ENCODE data around the gene VPS18. TPM values are rescaled to one million over a fixed set of nuclear protein-coding genes. Genes with fewer than 3 reads are reported as not detected.

VPS18 gene
- total and polyA plus RNA-seq, 9 donors = 9.0 to 12.4 (median 10.8) TPM

GRCh38 chr15:40921949-40922607 is 27.8 kb downstream of the VPS18 start:
- H3K27me3 ChIP-seq (ENCODE audit: control insufficient read depth, insufficient read depth, low read length) = peaks cover 26% of the 10 kb centered on the region
- peaks cover 50% of the 10 kb centered on the region for H3K4me1 ChIP-seq (ENCODE audit: control insufficient read depth, insufficient read depth, low read length)
- H3K4me3 ChIP-seq (ENCODE audit: low read length) = no peak overlapping the region

GRCh38 chr15:40922608-40923005 is 28.4 kb downstream of the VPS18 start:
- H3K4me1 ChIP-seq (ENCODE audit: control insufficient read depth, insufficient read depth, low read length) = peaks cover 55% of the 10 kb centered on the region
- H3K4me3 ChIP-seq (ENCODE audit: low read length) = no peak overlapping the region
- no peaks in the 10 kb centered on the region for H3K9me3 ChIP-seq (replicated peaks; ENCODE audit: control insufficient read depth, low read depth, low read length)
- peaks cover 31% of the 10 kb centered on the region for H3K27me3 ChIP-seq (ENCODE audit: control insufficient read depth, insufficient read depth, low read length)
- 71% methylated on average over 10 of the region's 10 CpGs for WGBS (ENCODE audit: insufficient coverage)
- H3K27ac ChIP-seq (ENCODE audit: low read length) = no peak overlapping the region
- no peaks in the 10 kb centered on the region for H3K36me3 ChIP-seq (ENCODE audit: control insufficient read depth, insufficient read depth, low read length)
- no peak for DNase-seq

More at GRCh38 chr15:40921949-40922607, 27.8 kb downstream of the VPS18 start:
- Histone ChIP-seq H3K27ac (ENCODE audit: low read length) (no peak overlapping the region), H3K9me3 (replicated peaks; ENCODE audit: control insufficient read depth, low read depth, low read length) (no peaks in the 10 kb centered on the region), H3K36me3 (ENCODE audit: control insufficient read depth, insufficient read depth, low read length) (no peaks in the 10 kb centered on the region)
- DNase-seq = no peak
- 42% methylated on average over 2 of the region's 5 CpGs for WGBS (ENCODE audit: insufficient coverage)

GRCh38 chr15:40923551-40923950 is 29.3 kb downstream of the VPS18 start:
- Histone ChIP-seq H3K27me3 (ENCODE audit: control insufficient read depth, insufficient read depth, low read length) (peaks cover 40% of the 10 kb centered on the region), H3K4me3 (ENCODE audit: low read length) (no peak overlapping the region), H3K9me3 (replicated peaks; ENCODE audit: control insufficient read depth, low read depth, low read length) (no peaks in the 10 kb centered on the region), H3K4me1 (ENCODE audit: control insufficient read depth, insufficient read depth, low read length) (peaks cover 55% of the 10 kb centered on the region), H3K27ac (ENCODE audit: low read length) (no peak overlapping the region), H3K36me3 (ENCODE audit: control insufficient read depth, insufficient read depth, low read length) (no peaks in the 10 kb centered on the region)
- 72% methylated on average over 9 of the region's 9 CpGs for WGBS (ENCODE audit: insufficient coverage)
- DNase-seq = no peak

- no peaks in the 10 kb centered on the region for H3K9me3 ChIP-seq (replicated peaks; ENCODE audit: control insufficient read depth, low read depth, low read length)
- no peaks in the 10 kb centered on the region for H3K36me3 ChIP-seq (ENCODE audit: control insufficient read depth, insufficient read depth, low read length)
- DNase-seq = no peak
- peaks cover 65% of the 10 kb centered on the region for H3K4me1 ChIP-seq (ENCODE audit: control insufficient read depth, insufficient read depth, low read length)
- H3K4me3 ChIP-seq (ENCODE audit: low read length) = no peak overlapping the region
- 11% methylated on average over 30 of the region's 30 CpGs for WGBS (ENCODE audit: insufficient coverage)
- H3K27me3 ChIP-seq (ENCODE audit: control insufficient read depth, insufficient read depth, low read length) = peaks cover 59% of the 10 kb centered on the region
- H3K27ac ChIP-seq (ENCODE audit: low read length) = no peak overlapping the region
Observed at GRCh38 chr15:40925495-40925862, 31.2 kb downstream of the VPS18 start.

GRCh38 chr15:40925863-40926658 is 31.8 kb downstream of the VPS18 start:
- no peaks in the 10 kb centered on the region for H3K9me3 ChIP-seq (replicated peaks; ENCODE audit: control insufficient read depth, low read depth, low read length)
- peak overlapping the region; percentile 13 for H3K4me3 ChIP-seq (ENCODE audit: low read length)
- DNase-seq = peak; percentile 37
- 4% methylated on average over 58 of the region's 61 CpGs for WGBS (ENCODE audit: insufficient coverage)
- peaks cover 65% of the 10 kb centered on the region for H3K27me3 ChIP-seq (ENCODE audit: control insufficient read depth, insufficient read depth, low read length)
- peaks cover 71% of the 10 kb centered on the region for H3K4me1 ChIP-seq (ENCODE audit: control insufficient read depth, insufficient read depth, low read length)
- no peaks in the 10 kb centered on the region for H3K36me3 ChIP-seq (ENCODE audit: control insufficient read depth, insufficient read depth, low read length)
- no peak overlapping the region for H3K27ac ChIP-seq (ENCODE audit: low read length)

GRCh38 chr15:40926659-40927494 is 32.6 kb downstream of the VPS18 start:
- peaks cover 2% of the 10 kb centered on the region for H3K36me3 ChIP-seq (ENCODE audit: control insufficient read depth, insufficient read depth, low read length)
- H3K4me3 ChIP-seq (ENCODE audit: low read length) = no peak overlapping the region
- DNase-seq = no peak
- H3K9me3 ChIP-seq (replicated peaks; ENCODE audit: control insufficient read depth, low read depth, low read length) = no peaks in the 10 kb centered on the region
- peaks cover 75% of the 10 kb centered on the region for H3K4me1 ChIP-seq (ENCODE audit: control insufficient read depth, insufficient read depth, low read length)
- WGBS (ENCODE audit: insufficient coverage) = 16% methylated on average over 28 of the region's 33 CpGs
- H3K27me3 ChIP-seq (ENCODE audit: control insufficient read depth, insufficient read depth, low read length) = peaks cover 73% of the 10 kb centered on the region
- no peak overlapping the region for H3K27ac ChIP-seq (ENCODE audit: low read length)

- H3K27me3 ChIP-seq (ENCODE audit: control insufficient read depth, insufficient read depth, low read length) = peaks cover 79% of the 10 kb centered on the region
Observed at GRCh38 chr15:40927495-40927872, 33.2 kb downstream of the VPS18 start.

GRCh38 chr15:40927873-40928806 is 33.9 kb downstream of the VPS18 start:
- peaks cover 82% of the 10 kb centered on the region for H3K27me3 ChIP-seq (ENCODE audit: control insufficient read depth, insufficient read depth, low read length)
- 1% methylated on average over 42 of the region's 68 CpGs for WGBS (ENCODE audit: insufficient coverage)

More at GRCh38 chr15:40927495-40927872, 33.2 kb downstream of the VPS18 start:
- DNase-seq = peak; percentile 32
- Histone ChIP-seq H3K27ac (ENCODE audit: low read length) (no peak overlapping the region), H3K9me3 (replicated peaks; ENCODE audit: control insufficient read depth, low read depth, low read length) (no peaks in the 10 kb centered on the region), H3K4me3 (ENCODE audit: low read length) (no peak overlapping the region), H3K36me3 (ENCODE audit: control insufficient read depth, insufficient read depth, low read length) (peaks cover 4% of the 10 kb centered on the region), H3K4me1 (ENCODE audit: control insufficient read depth, insufficient read depth, low read length) (peaks cover 75% of the 10 kb centered on the region)
- 6% methylated on average over 15 of the region's 24 CpGs for WGBS (ENCODE audit: insufficient coverage)

GRCh38 chr15:40928821-40929659 is 34.8 kb downstream of the VPS18 start, which contains the start of gene DLL4:
DLL4 (plus strand) TSS chr15:40929340; CDS start chr15:40929669, 329 bp downstream.
- H3K9me3 ChIP-seq (replicated peaks; ENCODE audit: control insufficient read depth, low read depth, low read length) = no peaks in the 10 kb centered on the region
- peaks cover 65% of the 10 kb centered on the region for H3K4me1 ChIP-seq (ENCODE audit: control insufficient read depth, insufficient read depth, low read length)
- peak within 1 kb of the TSS; percentile 60 for H3K27ac ChIP-seq (ENCODE audit: low read length)
- peaks cover 4% of the 10 kb centered on the region for H3K36me3 ChIP-seq (ENCODE audit: control insufficient read depth, insufficient read depth, low read length)
- under 1% methylated on average over 59 of the region's 71 CpGs for WGBS (ENCODE audit: insufficient coverage)
- H3K4me3 ChIP-seq (ENCODE audit: low read length) = peak within 1 kb of the TSS; percentile 53
- peaks cover 82% of the 10 kb centered on the region for H3K27me3 ChIP-seq (ENCODE audit: control insufficient read depth, insufficient read depth, low read length)
- peak; percentile 86 for DNase-seq

More at GRCh38 chr15:40927873-40928806, 33.9 kb downstream of the VPS18 start:
- Histone ChIP-seq H3K4me3 (ENCODE audit: low read length) (peak overlapping the region; percentile 53), H3K4me1 (ENCODE audit: control insufficient read depth, insufficient read depth, low read length) (peaks cover 74% of the 10 kb centered on the region), H3K27ac (ENCODE audit: low read length) (peak overlapping the region; percentile 47), H3K36me3 (ENCODE audit: control insufficient read depth, insufficient read depth, low read length) (peaks cover 4% of the 10 kb centered on the region), H3K9me3 (replicated peaks; ENCODE audit: control insufficient read depth, low read depth, low read length) (no peaks in the 10 kb centered on the region)
- peak; percentile 28 for DNase-seq

Measured in muscle of leg (tissue), 11 donors.